HEK293T (cell line): ENCODE data around the gene CDH13.

Experiments
- ARNT ChIP-seq: fragments of 450-650 bp; IDR thresholded peaks from 2 replicates; pipeline ENCODE4 v1.6.1; 2017; ENCODE audit warnings: mild to moderate bottlenecking
- BHLHE40 ChIP-seq: fragments of 450-650 bp; IDR thresholded peaks from 2 replicates; pipeline ENCODE4 v1.6.1; 2016; ENCODE audit warnings: mild to moderate bottlenecking, moderate library complexity, borderline replicate concordance
- ELF4 ChIP-seq: fragments of 450-650 bp; IDR thresholded peaks from 2 replicates; pipeline ENCODE4 v1.6.1; 2017; ENCODE audit warnings: antibody characterized with exemption
- FOXK2 ChIP-seq: fragments of 450-650 bp; IDR thresholded peaks from 2 replicates; pipeline ENCODE4 v1.6.1; 2016; ENCODE audit warnings: mild to moderate bottlenecking
- HDGF ChIP-seq: fragments of 450-650 bp; IDR thresholded peaks from 2 replicates; pipeline ENCODE4 v1.6.1; 2017; ENCODE audit warnings: antibody characterized with exemption, borderline replicate concordance
- SP1 ChIP-seq: fragments of 450-650 bp; IDR thresholded peaks from 2 replicates; pipeline ENCODE4 v1.6.1; 2017
- TARDBP ChIP-seq: fragments of 450-650 bp; IDR thresholded peaks from 2 replicates; pipeline ENCODE4 v1.6.1; 2016

GRCh38 chr16:83130039-83130438, 503.3 kb downstream of the CDH13 start:
- TF ChIP-seq FOXK2: no peak
- no peak for TF ChIP-seq TARDBP
- no peak for TF ChIP-seq ELF4
- TF ChIP-seq SP1: no peak
- TF ChIP-seq BHLHE40: no peak
- TF ChIP-seq ARNT: no peak
- no peak for TF ChIP-seq HDGF
